Heart right ventricle (tissue), 16 donors: Measurements from ENCODE around the gene PDPN. TPM values are rescaled to one million over a fixed set of nuclear protein-coding genes. Genes with fewer than 3 reads are reported as not detected.

ENCODE experiments used
- ATAC-seq, 8 donors: fragments of 200-7000 bp; cut with Tn5 transposase; one replicate each; pipeline ENCODE4 v1.9.1; 2020; ENCODE audit warnings: mild to moderate bottlenecking in 8 of 8, moderate library complexity in 8 of 8, moderate number of reproducible peaks in 1 of 8
- DNase-seq, 2 donors: peaks; one replicate each; pipeline ENCODE4 v3.0.0-alpha.2; 2020
- H3K27ac ChIP-seq, 10 donors: fragments of 200-600 bp; sonication (generic) in 2 of 10; one replicate each; pipeline versions ENCODE4 v1.5.0 to v1.8.0; 2020 to 2022; ENCODE audit warnings: mild to moderate bottlenecking in 3 of 10
- H3K27me3 ChIP-seq, 7 donors: fragments of 200-600 bp; one replicate each; pipeline ENCODE4 v1.8.0; 2021 to 2022; ENCODE audit warnings: mild to moderate bottlenecking in 2 of 7
- H3K36me3 ChIP-seq, 9 donors: fragments of 200-600 bp; sonication (generic) in 1 of 9; one replicate each; pipeline versions ENCODE4 v1.5.0 to v1.8.0; 2020 to 2022; ENCODE audit warnings: mild to moderate bottlenecking in 2 of 9
- H3K4me1 ChIP-seq, 9 donors: fragments of 200-600 bp; sonication (generic) in 1 of 9; one replicate each; pipeline versions ENCODE4 v1.5.0 to v1.8.0; 2020 to 2022; ENCODE audit warnings: mild to moderate bottlenecking in 4 of 9
- H3K4me3 ChIP-seq, 10 donors: fragments of 200-600 bp; sonication (generic) in 2 of 10; one replicate each; pipeline versions ENCODE4 v1.5.0 to v1.8.0; 2020 to 2022; ENCODE audit warnings: mild to moderate bottlenecking in 7 of 10, moderate library complexity in 2 of 10
- H3K9me3 ChIP-seq, 11 donors: fragments of 200-600 bp in 10 of 11; sonication (generic) in 2 of 11; one replicate each; pipeline versions ENCODE4 v1.5.0 to v1.8.0; 2013 to 2022; ENCODE audit warnings: mild to moderate bottlenecking in 2 of 11, control low read depth in 1 of 11, moderate library complexity in 1 of 11
- CTCF ChIP-seq, 9 donors: fragments of 200-600 bp; sonication (generic) in 2 of 9; IDR thresholded peaks; one replicate each; pipeline versions ENCODE4 v1.5.0 to v1.8.0; 2021 to 2022; ENCODE audit warnings: antibody characterized with exemption in 9 of 9, mild to moderate bottlenecking in 5 of 9, moderate library complexity in 1 of 9
- WGBS, 2 donors: extraction: QIAGEN DNeasy Blood & Tissue Kit; methylation state at CpG; one replicate each; pipeline ENCODE4 v1.1.7; 2013; ENCODE audit warnings: inconsistent platforms in 1 of 2; 5-methylcytosine and 5-hydroxymethylcytosine counted together
- intact Hi-C, 10 donors: fragments of 100-400 bp; cut with DNase I; formaldehyde crosslinking; loops; one replicate each; pipeline versions ENCODE4 v1.11.1 to v1.14.2; 2022
- long read RNA-seq, 3 donors: library from polyadenylated mRNA; unstranded; transcript quantifications; one replicate each; pipeline ENCODE4 v2.0.0, GENCODE V29; 2020 to 2021
- polyA plus RNA-seq, 2 donors: library from polyadenylated mRNA; stranded (reverse); fragments of 200-250 nt; gene quantifications; one replicate each; pipeline ENCODE4 v1.2.3, GENCODE V29; 2013
- total RNA-seq, 10 donors: library from RNA; stranded (reverse); fragmentation: NEBNext Ultra II Directional in 3 of 10; extraction: Animal tissue kit (Norgen Biotek cat#: 25700) in 3 of 10; gene quantifications; one replicate each; pipeline versions ENCODE4 v1.2.1 to v1.2.4, GENCODE V29; 2021 to 2023
- donor health status: Arrhythmogenic right ventricular cardiomyopathy.
- donor health status: ischemic (EF 13 %, LVEDD 7.1; RV severe dilation, severe dysfunction).
- donor health status: healthy with polysubstance abuse.
- donor health status: DM: no; HTN: yes; CAD: no.
- donor health status: DM: no; HTN: no; CAD: no.
- donor health status: ischemic (EF 25% LVEDD 6.9; RV normal size, moderate dysfunction).
- donor health status: ischemic (EF 25% LVEDD 5.7; RV mildly dilated, moderate dysfunction).
- donor health status: healthy.
- donor health status: DM: yes; HTN: yes; CAD: no.
- donor health status: Ischemic cardiomyopathy.
- donor health status: ischemic (EF 35%, LVEDD 5.7; RV mildly dilated, moderate dysfunction).
- donor health status: nonischemic (EF 11% LVEDD 7.7; RV severe dilation, severe dysfunction).
- donor health status: DM: yes; HTN: yes; CAD: no.
- donor health status: PGD.
- donor health status: ischemic (EF 29% LVEDD 5.4; RV normal size, mild dysfunction).
- donor health status: nonischemic (EF 23%, LVEDD 6.1; RV moderate dilation, normal function).

PDPN gene, protein sequence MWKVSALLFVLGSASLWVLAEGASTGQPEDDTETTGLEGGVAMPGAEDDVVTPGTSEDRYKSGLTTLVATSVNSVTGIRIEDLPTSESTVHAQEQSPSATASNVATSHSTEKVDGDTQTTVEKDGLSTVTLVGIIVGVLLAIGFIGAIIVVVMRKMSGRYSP
- total RNA-seq (10 to 100 TPM; 13.7 to 51.6 (median 27.9) TPM), polyA plus RNA-seq (100 to 1,000 TPM in 1 of 2 donors, 1 to 10 TPM in 1; 4.4 to 165 TPM)
- long read RNA-seq, donor 1, transcript PDPN-202 (6 exons, 2,801 nt): major isoform, 11 of 14 reads
- long read RNA-seq, donor 1, partial matches to known transcripts: 1 of 14 reads
- long read RNA-seq, donor 1, other reads (novel, unspliced or antisense): 0 of 14 reads
- long read RNA-seq, donor 2, transcript PDPN-202 (6 exons, 2,801 nt): major isoform, 9 of 19 reads
- long read RNA-seq, donor 2, transcript PDPN-201 (6 exons, 3,104 nt): minor isoform, 6 of 19 reads
- long read RNA-seq, donor 2, partial matches to known transcripts: 2 of 19 reads
- long read RNA-seq, donor 2, other reads (novel, unspliced or antisense): 2 of 19 reads
- long read RNA-seq, donor 3, transcript PDPN-201 (6 exons, 3,104 nt): minor isoform, 23 of 70 reads
- long read RNA-seq, donor 3, transcript PDPN-202 (6 exons, 2,801 nt): major isoform, 27 of 70 reads
- long read RNA-seq, donor 3, partial matches to known transcripts: 4 of 70 reads
- long read RNA-seq, donor 3, other reads (novel, unspliced or antisense): 15 of 70 reads

DNA sequence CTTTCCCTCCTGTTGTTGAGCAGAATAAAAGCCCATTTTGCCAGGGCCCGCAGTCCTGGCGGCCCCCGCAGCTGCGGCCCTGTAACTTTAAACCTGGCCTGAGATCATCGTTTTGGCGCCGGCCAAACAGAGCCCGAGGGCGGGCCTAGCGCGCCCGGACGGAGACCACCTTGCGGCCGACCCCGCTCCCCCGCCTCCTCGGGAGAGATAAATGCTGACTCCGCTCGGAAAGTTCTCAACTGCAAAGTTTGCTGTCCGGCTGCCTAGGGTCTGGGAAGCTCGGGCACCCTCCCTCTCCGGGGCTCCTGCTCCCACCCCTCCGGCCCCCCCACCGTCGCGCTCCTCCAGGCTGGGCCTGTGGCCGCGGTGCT, at the start of gene PDPN:
TSS of gene PDPN (plus strand) at position 238 of the 371 bp plus-strand sequence. CDS start 202 bp downstream, outside the sequence.
- intact Hi-C loops: no loop called here
- TF ChIP-seq CTCF (IDR thresholded peaks at IDR 0.05): no peak
- ATAC-seq (peak; percentile 56 to 81 (median 76)), DNase-seq (peak; percentile 40 to 41)
- peaks cover 0 to 73% (median 41%) of the 10 kb centered on the region in 7 donors for H3K27me3 ChIP-seq
- H3K4me1 ChIP-seq: peaks cover 0 to 42% (median 4%) of the 10 kb centered on the region in 9 donors
- 1% methylated on average over 29 of the region's 29 CpGs for WGBS, 2 donors
- H3K27ac ChIP-seq: peak within 1 kb of the TSS in 9 of 10 donors; percentile 63 to 88 (median 71)
- no peaks in the 10 kb centered on the region for H3K9me3 ChIP-seq
- no peaks in the 10 kb centered on the region for H3K36me3 ChIP-seq
- peak within 1 kb of the TSS; percentile 28 to 65 (median 56) for H3K4me3 ChIP-seq

- Histone ChIP-seq H3K36me3 (no peaks in the 10 kb centered on the region), H3K27me3 (peaks cover 0 to 3% (median 0%) of the 10 kb centered on the region in 7 donors), H3K9me3 (no peaks in the 10 kb centered on the region), H3K4me1 (peaks cover 0 to 27% (median 4%) of the 10 kb centered on the region in 9 donors), H3K27ac (peak overlapping the region; percentile 36 to 91 (median 69)), H3K4me3 (no peak overlapping the region)
- WGBS, 2 donors: 40 to 50% methylated on average over 6 of the region's 6 CpGs
- DNase-seq (peak; percentile 37 to 67), ATAC-seq (peak; percentile 90 to 98 (median 94))
- TF ChIP-seq CTCF (IDR thresholded peaks at IDR 0.05): no peak
- intact Hi-C loops: no loop called here
These were observed 48.4 kb upstream of the PDPN start for GRCh38 chr1:13535227-13535626.

GRCh38 chr1:13536571-13536970, 47.1 kb upstream of the PDPN start:
- WGBS, 2 donors: 19 to 28% methylated on average over 4 of the region's 4 CpGs
- ATAC-seq: peak in 1 of 8 donors; percentile 2

More at GRCh38 chr1:13536571-13536970, 47.1 kb upstream of the PDPN start:
- TF ChIP-seq CTCF (IDR thresholded peaks at IDR 0.05): no peak
- Histone ChIP-seq H3K27ac (peak overlapping the region in 8 of 10 donors; percentile 45 to 91 (median 72)), H3K9me3 (no peaks in the 10 kb centered on the region), H3K36me3 (no peaks in the 10 kb centered on the region), H3K4me1 (peaks cover 0 to 37% (median 5%) of the 10 kb centered on the region in 9 donors), H3K27me3 (peaks cover 0 to 3% (median 0%) of the 10 kb centered on the region in 7 donors), H3K4me3 (no peak overlapping the region)
- DNase-seq: no peak
- intact Hi-C loops: no loop called here
